PFSK-1 (cell line): ENCODE data around the gene HOMER1.

Source experiments
- FOXP2 ChIP-seq: optimal IDR thresholded peaks from 2 replicates; pipeline ENCODE3; 2011; ENCODE audit warnings: borderline replicate concordance, control low read depth, inconsistent platforms; ENCODE audit not compliant: insufficient read depth; ENCODE audit errors: extremely low read length, extremely low read depth
- POLR2AphosphoS5 ChIP-seq: IDR thresholded peaks from 2 replicates; pipeline ENCODE4 v1.6.1; 2012; ENCODE audit warnings: low read depth, mild to moderate bottlenecking, control low read depth, low read length, moderate library complexity
- REST ChIP-seq, 2 experiments: IDR thresholded peaks; 2 replicates each; pipeline versions ENCODE4 v1.6.1 to v1.8.0; 2011 to 2012; ENCODE audit warnings: low read depth in 2 of 2, low read length in 2 of 2, control low read depth in 1 of 2, inconsistent platforms in 1 of 2, mild to moderate bottlenecking in 1 of 2, moderate library complexity in 1 of 2; ENCODE audit not compliant: insufficient read depth in 1 of 2
- SIN3A ChIP-seq: IDR thresholded peaks from 2 replicates; pipeline ENCODE4 v1.6.1; 2012; ENCODE audit warnings: mild to moderate bottlenecking, low read length, moderate library complexity, borderline replicate concordance; ENCODE audit not compliant: insufficient read depth
- TAF1 ChIP-seq: IDR thresholded peaks from 2 replicates; pipeline ENCODE4 v1.6.1; 2012; ENCODE audit warnings: low read length, control low read depth, borderline replicate concordance; ENCODE audit not compliant: insufficient read depth

Gene HOMER1

GRCh38 chr5:79330071-79330470 lies 183.9 kb downstream of the HOMER1 start:
- TF ChIP-seq POLR2AphosphoS5 (no peak), FOXP2 (no peak), REST (IDR thresholded peaks at IDR 0.05; ENCODE audit: insufficient read depth in 1 of 2, low read depth in 2 of 2, low read length in 2 of 2) (no peak), SIN3A (no peak), TAF1 (no peak)

GRCh38 chr5:79329453-79329852 lies 184.5 kb downstream of the HOMER1 start:
- no peak for TF ChIP-seq SIN3A
- TF ChIP-seq FOXP2, result no peak
- TF ChIP-seq REST (IDR thresholded peaks at IDR 0.05; ENCODE audit: insufficient read depth in 1 of 2, low read depth in 2 of 2, low read length in 2 of 2), result no peak
- no peak for TF ChIP-seq TAF1
- TF ChIP-seq POLR2AphosphoS5, result no peak
